Measurements from ENCODE around the gene CHD3. TPM values are rescaled to one million over a fixed set of nuclear protein-coding genes. Genes with fewer than 3 reads are reported as not detected.

The CHD3 gene
- total and polyA plus RNA-seq, 10 of the 15 experiments (the other 5 are each of a cell fraction or from before 2014, with no cell fraction given), result 1.4 to 86.8 (median 39.1) TPM

DNA sequence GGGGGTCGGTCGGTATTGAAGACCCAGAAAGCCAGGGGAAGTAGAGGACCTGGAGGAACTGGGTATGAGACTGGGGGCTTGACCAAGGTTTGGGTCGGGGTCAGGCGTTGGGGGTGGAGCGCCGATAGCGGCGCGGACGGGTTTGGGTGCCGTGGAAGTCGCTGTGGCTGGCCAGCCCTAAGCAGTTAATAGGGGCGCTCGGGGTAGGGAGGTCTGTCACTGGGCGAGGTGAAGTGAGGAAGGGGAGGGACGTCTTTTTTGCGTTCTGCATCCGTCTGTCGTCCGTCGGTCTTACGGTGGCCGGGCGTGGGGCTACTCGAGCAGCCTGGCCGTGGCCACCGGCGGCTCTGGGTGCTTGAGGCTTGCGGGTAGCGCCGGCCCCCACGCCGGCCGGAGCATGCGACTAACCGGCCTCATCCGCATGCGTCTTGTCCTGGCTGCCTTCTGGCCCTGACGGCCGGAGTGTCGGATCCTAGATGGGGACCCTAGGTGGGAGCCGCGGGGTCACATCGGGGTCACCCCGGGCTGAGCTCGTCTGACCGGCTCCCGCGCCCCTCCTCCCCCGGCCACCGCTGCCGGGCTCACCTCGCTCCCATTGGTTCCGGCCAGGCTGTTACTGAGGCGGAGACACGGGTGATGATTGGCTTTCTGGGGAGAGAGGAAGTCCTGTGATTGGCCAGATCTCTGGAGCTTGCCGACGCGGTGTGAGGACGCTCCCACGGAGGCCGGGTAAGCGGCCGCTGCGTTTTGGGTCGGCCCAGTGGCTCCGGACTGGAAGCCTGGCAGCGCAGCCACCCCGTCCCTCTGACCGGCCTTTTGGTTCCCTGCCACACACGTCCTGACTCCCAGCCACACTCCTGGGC lies 44.1 kb upstream of the CHD3 start (continued):
- TF ChIP-seq HDGF (IDR thresholded peaks at IDR 0.05) (peak; percentile 63), CBX5 (IDR thresholded peaks at IDR 0.05; ENCODE audit: low read depth) (no peak), POU2F2 (IDR thresholded peaks at IDR 0.05; ENCODE audit: borderline replicate concordance, low read depth, low read length) (no peak; the same call in 2 of the 3 replicates), NR2F1 (conservative IDR thresholded peaks at IDR 0.05) (peak; percentile 96), NFIC (IDR thresholded peaks at IDR 0.05; ENCODE audit: low read depth, low read length) (no peak), POLR2A (IDR thresholded peaks at IDR 0.05; ENCODE audit: low read depth, low read length) (peak; percentile 68), IKZF1 (conservative IDR thresholded peaks at IDR 0.05) (peak; percentile 31; the same call in 1 of the 2 replicates), YY1 (IDR thresholded peaks at IDR 0.05; ENCODE audit: low read depth, low read length) (0 out of 2 replicates have a peak, but pooled peaks have one; percentile 6), ATF7 (IDR thresholded peaks at IDR 0.05; ENCODE audit: low read depth) (peak; percentile 33; the same call in 1 of the 2 replicates), HDAC6 (IDR thresholded peaks at IDR 0.05; ENCODE audit: unreplicated experiment) (peak; percentile 59), CREM (IDR thresholded peaks at IDR 0.05; ENCODE audit: low read depth) (peak; percentile 68), BCL11A (IDR thresholded peaks at IDR 0.05; ENCODE audit: low read depth, low read length) (0 out of 2 replicates have a peak, but pooled peaks have one; percentile 2), POLR2AphosphoS5 (IDR thresholded peaks at IDR 0.05; ENCODE audit: low read length) (peak; percentile 89), NR2C1 (IDR thresholded peaks at IDR 0.05) (peak; percentile 53), LARP7 (IDR thresholded peaks at IDR 0.05) (peak; percentile 56; the same call in 1 of the 2 replicates), SP1 (IDR thresholded peaks at IDR 0.05; ENCODE audit: low read depth, low read length) (peak; percentile 91), SMARCA5 (IDR thresholded peaks at IDR 0.05) (no peak; the same call in 1 of the 2 replicates), SPI1 (IDR thresholded peaks at IDR 0.05; ENCODE audit: borderline replicate concordance, insufficient read depth, low read depth, low read length) (peak; percentile 82), SUPT20H (IDR thresholded peaks at IDR 0.05; ENCODE audit: borderline replicate concordance, control insufficient read depth, low read depth, low read length) (no peak)
- TF ChIP-seq, protein P1, sequence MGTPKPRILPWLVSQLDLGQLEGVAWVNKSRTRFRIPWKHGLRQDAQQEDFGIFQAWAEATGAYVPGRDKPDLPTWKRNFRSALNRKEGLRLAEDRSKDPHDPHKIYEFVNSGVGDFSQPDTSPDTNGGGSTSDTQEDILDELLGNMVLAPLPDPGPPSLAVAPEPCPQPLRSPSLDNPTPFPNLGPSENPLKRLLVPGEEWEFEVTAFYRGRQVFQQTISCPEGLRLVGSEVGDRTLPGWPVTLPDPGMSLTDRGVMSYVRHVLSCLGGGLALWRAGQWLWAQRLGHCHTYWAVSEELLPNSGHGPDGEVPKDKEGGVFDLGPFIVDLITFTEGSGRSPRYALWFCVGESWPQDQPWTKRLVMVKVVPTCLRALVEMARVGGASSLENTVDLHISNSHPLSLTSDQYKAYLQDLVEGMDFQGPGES (IDR thresholded peaks at IDR 0.05), result peak; percentile 71
- TF ChIP-seq, protein P2, sequence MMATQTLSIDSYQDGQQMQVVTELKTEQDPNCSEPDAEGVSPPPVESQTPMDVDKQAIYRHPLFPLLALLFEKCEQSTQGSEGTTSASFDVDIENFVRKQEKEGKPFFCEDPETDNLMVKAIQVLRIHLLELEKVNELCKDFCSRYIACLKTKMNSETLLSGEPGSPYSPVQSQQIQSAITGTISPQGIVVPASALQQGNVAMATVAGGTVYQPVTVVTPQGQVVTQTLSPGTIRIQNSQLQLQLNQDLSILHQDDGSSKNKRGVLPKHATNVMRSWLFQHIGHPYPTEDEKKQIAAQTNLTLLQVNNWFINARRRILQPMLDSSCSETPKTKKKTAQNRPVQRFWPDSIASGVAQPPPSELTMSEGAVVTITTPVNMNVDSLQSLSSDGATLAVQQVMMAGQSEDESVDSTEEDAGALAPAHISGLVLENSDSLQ (IDR thresholded peaks at IDR 0.05), result peak; percentile 21; the same call in 1 of the 2 replicates
- TF ChIP-seq, protein P3, sequence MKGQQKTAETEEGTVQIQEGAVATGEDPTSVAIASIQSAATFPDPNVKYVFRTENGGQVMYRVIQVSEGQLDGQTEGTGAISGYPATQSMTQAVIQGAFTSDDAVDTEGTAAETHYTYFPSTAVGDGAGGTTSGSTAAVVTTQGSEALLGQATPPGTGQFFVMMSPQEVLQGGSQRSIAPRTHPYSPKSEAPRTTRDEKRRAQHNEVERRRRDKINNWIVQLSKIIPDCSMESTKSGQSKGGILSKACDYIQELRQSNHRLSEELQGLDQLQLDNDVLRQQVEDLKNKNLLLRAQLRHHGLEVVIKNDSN (IDR thresholded peaks at IDR 0.05; ENCODE audit: borderline replicate concordance, extremely low read length, insufficient read depth, low read depth, low read length), result no peak
- TF ChIP-seq, protein P4, sequence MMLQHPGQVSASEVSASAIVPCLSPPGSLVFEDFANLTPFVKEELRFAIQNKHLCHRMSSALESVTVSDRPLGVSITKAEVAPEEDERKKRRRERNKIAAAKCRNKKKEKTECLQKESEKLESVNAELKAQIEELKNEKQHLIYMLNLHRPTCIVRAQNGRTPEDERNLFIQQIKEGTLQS (IDR thresholded peaks at IDR 0.05; ENCODE audit: borderline replicate concordance, extremely low read depth, low read depth, low read length), result no peak
- TF ChIP-seq, protein P5, sequence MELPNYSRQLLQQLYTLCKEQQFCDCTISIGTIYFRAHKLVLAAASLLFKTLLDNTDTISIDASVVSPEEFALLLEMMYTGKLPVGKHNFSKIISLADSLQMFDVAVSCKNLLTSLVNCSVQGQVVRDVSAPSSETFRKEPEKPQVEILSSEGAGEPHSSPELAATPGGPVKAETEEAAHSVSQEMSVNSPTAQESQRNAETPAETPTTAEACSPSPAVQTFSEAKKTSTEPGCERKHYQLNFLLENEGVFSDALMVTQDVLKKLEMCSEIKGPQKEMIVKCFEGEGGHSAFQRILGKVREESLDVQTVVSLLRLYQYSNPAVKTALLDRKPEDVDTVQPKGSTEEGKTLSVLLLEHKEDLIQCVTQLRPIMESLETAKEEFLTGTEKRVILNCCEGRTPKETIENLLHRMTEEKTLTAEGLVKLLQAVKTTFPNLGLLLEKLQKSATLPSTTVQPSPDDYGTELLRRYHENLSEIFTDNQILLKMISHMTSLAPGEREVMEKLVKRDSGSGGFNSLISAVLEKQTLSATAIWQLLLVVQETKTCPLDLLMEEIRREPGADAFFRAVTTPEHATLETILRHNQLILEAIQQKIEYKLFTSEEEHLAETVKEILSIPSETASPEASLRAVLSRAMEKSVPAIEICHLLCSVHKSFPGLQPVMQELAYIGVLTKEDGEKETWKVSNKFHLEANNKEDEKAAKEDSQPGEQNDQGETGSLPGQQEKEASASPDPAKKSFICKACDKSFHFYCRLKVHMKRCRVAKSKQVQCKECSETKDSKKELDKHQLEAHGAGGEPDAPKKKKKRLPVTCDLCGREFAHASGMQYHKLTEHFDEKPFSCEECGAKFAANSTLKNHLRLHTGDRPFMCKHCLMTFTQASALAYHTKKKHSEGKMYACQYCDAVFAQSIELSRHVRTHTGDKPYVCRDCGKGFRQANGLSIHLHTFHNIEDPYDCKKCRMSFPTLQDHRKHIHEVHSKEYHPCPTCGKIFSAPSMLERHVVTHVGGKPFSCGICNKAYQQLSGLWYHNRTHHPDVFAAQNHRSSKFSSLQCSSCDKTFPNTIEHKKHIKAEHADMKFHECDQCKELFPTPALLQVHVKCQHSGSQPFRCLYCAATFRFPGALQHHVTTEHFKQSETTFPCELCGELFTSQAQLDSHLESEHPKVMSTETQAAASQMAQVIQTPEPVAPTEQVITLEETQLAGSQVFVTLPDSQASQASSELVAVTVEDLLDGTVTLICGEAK (IDR thresholded peaks at IDR 0.05; ENCODE audit: borderline replicate concordance), result no peak

All from GM12878 (cell line).